Kidney epithelial cell (primary cell): ENCODE results near the gene CDKL5. TPM values are rescaled to one million over a fixed set of nuclear protein-coding genes. Genes with fewer than 3 reads are reported as not detected.

Experiments
- DNase-seq: peaks from one replicate; pipeline ENCODE4 v3.0.0-alpha.2; 2010; ENCODE audit warnings: low read depth
- H3K27me3 ChIP-seq: 2 replicates; pipeline ENCODE4 v1.6.0; 2011; ENCODE audit warnings: low read length; ENCODE audit not compliant: control insufficient read depth, insufficient read depth
- H3K36me3 ChIP-seq: 2 replicates; pipeline ENCODE4 v1.5.1; 2011; ENCODE audit warnings: low read length; ENCODE audit not compliant: control insufficient read depth, insufficient read depth
- H3K4me3 ChIP-seq: 2 replicates; pipeline ENCODE4 v1.5.1; 2011; ENCODE audit warnings: low read depth, mild to moderate bottlenecking, control low read depth, low read length
- total RNA-seq: library from RNA; depleted of rRNA; stranded (reverse); fragments of >200 nt; gene quantifications from 2 replicates; pipeline ENCODE4 v1.2.3, GENCODE V29; 2015
- TF ChIP-seq, protein P1 (sequence below): IDR thresholded peaks from 2 replicates; pipeline ENCODE4 v1.5.1; 2011; ENCODE audit warnings: mild to moderate bottlenecking, moderate library complexity, low read length, control low read depth, inconsistent platforms; ENCODE audit not compliant: insufficient read depth, poor library complexity, severe bottlenecking

CDKL5 gene
- total RNA-seq, 1 donor from 2014 or later, result 6.9 TPM

DNA sequence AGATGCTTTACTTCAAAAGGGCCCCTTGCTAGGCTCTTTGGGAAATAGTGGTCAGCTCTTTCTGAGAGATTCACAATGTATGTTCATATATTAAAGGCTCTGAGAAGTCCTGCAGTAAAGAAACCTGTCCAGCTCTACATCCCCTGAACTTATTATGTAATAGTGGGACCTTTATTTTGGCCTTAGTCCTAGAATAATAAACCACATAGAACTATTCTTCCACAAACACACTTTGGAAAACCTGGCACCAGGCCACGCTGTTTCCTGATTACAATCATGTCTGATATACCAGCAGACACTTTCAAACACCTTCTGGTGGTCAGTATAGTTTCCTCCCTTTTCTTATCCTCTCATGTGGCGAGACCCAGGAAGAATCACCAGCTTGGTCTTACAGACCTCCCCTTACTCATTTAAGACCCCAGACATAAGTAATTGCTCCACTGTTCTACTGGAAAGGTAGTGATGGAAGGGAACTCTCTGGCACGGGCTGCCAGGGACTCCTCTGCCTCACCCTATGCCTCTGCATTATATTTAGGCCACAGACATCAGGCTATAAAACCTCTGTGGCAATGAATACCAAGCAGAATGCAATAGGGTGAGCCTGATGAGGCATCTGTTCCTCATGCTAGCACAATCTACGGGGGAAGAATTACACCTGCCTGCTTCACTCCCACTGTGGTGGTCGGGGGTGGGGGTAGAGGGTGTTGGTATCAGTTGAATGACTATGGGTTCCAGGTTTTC, 276.4 kb downstream of the CDKL5 start:
- Histone ChIP-seq H3K36me3 (no peaks in the 10 kb centered on the region), H3K4me3 (no peak overlapping the region), H3K27me3 (no peaks in the 10 kb centered on the region)
- TF ChIP-seq, protein P1, sequence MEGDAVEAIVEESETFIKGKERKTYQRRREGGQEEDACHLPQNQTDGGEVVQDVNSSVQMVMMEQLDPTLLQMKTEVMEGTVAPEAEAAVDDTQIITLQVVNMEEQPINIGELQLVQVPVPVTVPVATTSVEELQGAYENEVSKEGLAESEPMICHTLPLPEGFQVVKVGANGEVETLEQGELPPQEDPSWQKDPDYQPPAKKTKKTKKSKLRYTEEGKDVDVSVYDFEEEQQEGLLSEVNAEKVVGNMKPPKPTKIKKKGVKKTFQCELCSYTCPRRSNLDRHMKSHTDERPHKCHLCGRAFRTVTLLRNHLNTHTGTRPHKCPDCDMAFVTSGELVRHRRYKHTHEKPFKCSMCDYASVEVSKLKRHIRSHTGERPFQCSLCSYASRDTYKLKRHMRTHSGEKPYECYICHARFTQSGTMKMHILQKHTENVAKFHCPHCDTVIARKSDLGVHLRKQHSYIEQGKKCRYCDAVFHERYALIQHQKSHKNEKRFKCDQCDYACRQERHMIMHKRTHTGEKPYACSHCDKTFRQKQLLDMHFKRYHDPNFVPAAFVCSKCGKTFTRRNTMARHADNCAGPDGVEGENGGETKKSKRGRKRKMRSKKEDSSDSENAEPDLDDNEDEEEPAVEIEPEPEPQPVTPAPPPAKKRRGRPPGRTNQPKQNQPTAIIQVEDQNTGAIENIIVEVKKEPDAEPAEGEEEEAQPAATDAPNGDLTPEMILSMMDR, result no peak
- DNase-seq, result no peak

DNA sequence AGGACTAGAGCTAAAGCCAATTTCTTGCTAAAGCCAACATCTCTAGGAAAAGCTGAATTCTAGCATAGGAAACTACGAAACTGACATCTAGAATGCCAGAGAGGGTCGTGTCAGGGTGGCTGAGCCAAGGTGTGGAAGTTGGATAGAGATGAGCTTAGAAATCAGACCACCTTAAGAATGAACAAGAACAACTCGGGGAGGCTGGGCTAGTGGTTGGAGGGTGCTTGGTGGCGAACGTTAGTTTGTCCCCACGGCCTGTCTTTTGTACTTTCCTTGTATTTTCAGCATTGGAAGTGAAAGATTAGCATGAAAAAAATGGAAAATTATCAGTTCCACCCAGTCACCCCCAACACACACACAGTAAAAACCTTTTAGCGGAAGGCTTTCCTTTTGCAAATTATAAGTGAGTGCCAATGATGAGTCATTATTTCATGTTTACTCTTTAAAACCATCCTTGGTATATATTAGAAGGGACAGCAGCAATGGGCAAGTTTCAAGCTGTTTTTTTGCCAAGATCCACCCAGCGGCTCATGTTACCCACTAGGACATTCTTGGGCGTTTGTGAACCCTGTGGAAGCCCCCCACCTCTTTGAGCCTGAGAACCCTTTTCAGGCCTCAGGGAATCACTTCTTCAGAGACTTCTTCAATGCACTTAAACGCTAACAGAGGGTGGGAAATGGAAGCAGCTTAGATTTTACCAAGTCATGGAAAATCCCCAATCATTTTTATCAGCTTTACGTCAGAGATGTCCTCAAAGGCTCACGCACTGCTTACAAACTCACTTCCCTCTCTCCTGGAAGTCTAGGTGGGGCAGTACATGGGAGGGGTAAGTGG, 277.2 kb downstream of the CDKL5 start:
- H3K36me3 ChIP-seq, result no peaks in the 10 kb centered on the region
- no peak for DNase-seq
- TF ChIP-seq, protein P1, result no peak
- H3K4me3 ChIP-seq, result no peak overlapping the region
- no peaks in the 10 kb centered on the region for H3K27me3 ChIP-seq

Other genes with a start within 250 kb of the CDKL5 start
- gene BEND2, start 204.7 kb upstream of the CDKL5 start, total RNA-seq, result not detected in 2 replicates
- 1.2 and 1.5 TPM in 2 replicates for gene SCML2, start 70.9 kb upstream of the CDKL5 start, total RNA-seq
- not detected in 2 replicates for gene RS1, start 246.5 kb downstream of the CDKL5 start, total RNA-seq